Occipital lobe (tissue), 2 donors: ENCODE measurements around the gene DSTN. TPM values are rescaled to one million over a fixed set of nuclear protein-coding genes. Genes with fewer than 3 reads are reported as not detected.
A peak's percentile ranks its signal among the peaks of the same experiment; 100 is the strongest.

Source experiments
- DNase-seq: peaks from one replicate; lab custom pipeline; 2025; lab: John Stamatoyannopoulos, UW
- total RNA-seq: library from RNA; depleted of rRNA; stranded (reverse); fragments of >200 nt; gene quantifications from one replicate; pipeline ENCODE4 v1.2.3, GENCODE V29; 2014

The DSTN gene
- total RNA-seq = 295 TPM

DNA sequence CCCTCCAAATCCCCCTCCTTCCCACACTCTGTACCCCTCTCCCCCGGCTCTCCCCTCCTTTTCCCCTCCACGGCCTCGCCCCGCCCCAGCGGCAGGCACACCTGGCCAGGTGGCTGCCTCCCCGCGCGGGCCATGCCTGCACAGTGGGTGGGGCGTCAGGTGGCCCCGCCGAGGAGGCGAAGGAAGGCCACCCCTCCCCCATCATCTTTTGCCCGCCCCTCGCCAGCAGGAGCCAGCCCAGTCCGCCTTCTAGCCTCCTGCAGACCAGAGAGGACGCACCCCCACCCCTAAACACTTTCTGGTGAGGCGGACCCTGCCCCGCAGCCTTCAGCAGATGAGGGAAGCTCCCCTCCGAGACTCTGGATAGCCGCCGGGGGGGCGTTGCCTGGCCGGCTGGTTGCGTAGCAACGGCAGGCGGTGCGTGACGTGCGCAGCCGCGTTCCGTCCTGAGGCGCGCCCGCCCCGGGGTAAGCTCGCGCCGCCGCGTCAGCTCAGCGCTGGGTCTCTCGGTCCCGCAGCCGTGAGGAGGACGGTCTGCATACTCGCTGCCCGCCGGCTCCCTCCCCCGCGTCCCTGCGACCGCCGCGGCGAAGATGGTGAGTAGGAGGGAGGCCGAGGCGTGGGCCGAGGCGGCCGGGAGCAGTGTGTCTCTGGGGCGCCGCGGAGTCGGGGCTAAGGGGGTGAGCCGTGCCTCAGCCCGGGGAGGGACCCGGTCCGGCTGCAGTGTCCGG, at the start of gene DSTN:
DSTN (plus strand) TSS at position 460 of the 731 bp plus-strand sequence; CDS start at position 594, 134 bp downstream.
- peak; percentile 84 for DNase-seq

- no peak for DNase-seq
Measured at GRCh38 chr20:17520583-17520982, 49.3 kb upstream of the DSTN start.

GRCh38 chr20:17522528-17522927, 47.3 kb upstream of the DSTN start:
- DNase-seq = no peak

DNA sequence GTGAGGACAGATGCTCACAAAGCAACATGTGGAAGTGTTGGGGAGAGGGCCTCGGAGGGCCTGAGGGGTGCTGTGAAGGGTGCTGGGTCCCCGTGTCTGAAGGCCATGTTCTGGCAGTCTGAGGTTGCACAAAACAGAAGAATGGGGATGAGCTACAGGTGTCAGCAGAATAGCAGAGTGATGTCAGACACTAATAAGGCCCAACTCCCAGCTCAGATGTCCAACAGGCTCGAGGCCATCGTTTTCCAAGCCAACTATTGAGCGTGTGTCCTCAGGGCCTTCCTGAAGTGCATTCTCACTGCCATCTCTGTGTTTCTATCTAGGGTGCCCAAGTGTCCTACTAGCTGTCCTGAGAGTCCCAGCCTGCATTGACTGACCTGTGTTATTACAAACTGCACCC, 46.5 kb upstream of the DSTN start:
- no peak for DNase-seq

GRCh38 chr20:17524560-17524959, 45.3 kb upstream of the DSTN start:
- no peak for DNase-seq

DNA sequence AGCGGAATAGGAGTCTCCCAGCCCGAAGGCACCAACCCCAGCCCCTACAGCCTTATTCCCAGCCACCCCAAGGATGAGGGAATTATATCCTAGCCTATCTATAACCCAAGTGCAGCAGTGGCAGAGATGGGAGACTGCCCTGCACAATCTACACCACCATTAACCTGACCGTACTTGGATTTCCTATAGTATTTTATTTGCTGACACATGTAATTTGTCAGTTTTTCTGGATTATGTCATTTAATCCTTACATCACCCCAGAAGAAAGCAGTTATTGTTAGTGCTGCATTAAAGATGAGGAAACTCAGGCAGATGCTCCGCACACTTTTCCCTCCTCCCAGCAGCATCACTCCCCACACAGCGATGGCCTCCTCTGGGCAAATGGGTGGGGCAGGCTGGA, 44.7 kb upstream of the DSTN start:
- no peak for DNase-seq

DNA sequence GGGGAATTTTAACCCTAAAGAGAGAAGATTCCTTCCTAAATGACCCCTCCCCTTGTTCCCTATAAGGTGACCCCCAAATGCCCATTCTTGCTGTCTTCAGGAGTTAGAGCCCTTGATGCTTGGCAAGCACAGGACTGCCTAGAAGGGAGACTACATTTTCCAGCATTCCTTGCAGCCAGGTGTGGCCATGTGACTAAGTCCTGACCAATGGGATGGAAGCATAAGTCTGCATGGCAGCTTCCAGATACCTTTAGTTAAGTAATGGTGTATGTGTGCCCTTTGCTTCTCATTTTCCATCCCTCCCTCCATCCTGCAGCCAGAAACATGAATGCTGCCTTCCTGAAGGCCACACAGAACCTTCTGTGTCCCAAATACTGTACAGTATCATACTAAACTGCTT, 44.2 kb upstream of the DSTN start:
- DNase-seq = no peak

DNA sequence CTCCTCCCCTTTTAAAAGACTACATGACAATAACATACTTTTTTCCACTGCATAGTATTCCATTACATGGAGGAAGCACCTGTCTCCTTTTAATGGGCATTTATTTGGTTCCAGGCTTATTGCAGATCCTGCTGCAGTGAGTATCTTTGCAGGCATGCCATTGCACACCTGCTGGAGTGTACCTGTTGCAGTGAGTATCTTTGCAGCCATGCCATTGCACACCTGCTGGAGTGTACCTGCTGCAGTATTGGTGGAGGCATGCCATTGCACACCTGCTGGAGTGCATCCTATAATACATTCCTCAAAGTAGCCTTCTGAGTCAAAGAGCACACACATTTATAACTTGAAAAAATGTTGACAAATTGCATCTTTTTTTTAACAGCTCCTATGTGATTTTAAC, 40.3 kb upstream of the DSTN start:
- DNase-seq = no peak

DNA sequence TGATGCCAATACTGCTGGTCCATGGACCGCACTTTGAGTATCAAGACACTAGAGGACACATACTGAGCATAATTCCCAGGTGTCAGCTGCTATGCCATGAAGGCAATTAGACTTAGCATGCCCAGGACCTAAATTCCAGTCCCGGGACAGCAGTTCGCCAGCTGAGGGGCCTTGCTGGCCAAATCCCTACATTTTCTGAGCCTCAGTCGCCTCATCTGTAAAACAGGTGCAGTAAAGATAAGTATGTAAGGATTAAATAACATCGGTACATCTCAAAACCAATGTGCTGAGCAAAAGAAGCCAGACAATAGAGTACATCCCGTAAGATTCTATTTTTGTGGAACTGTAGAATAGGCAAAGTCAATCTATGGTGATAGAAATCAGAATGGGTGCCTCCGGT, 39.7 kb upstream of the DSTN start:
- DNase-seq = no peak

DNA sequence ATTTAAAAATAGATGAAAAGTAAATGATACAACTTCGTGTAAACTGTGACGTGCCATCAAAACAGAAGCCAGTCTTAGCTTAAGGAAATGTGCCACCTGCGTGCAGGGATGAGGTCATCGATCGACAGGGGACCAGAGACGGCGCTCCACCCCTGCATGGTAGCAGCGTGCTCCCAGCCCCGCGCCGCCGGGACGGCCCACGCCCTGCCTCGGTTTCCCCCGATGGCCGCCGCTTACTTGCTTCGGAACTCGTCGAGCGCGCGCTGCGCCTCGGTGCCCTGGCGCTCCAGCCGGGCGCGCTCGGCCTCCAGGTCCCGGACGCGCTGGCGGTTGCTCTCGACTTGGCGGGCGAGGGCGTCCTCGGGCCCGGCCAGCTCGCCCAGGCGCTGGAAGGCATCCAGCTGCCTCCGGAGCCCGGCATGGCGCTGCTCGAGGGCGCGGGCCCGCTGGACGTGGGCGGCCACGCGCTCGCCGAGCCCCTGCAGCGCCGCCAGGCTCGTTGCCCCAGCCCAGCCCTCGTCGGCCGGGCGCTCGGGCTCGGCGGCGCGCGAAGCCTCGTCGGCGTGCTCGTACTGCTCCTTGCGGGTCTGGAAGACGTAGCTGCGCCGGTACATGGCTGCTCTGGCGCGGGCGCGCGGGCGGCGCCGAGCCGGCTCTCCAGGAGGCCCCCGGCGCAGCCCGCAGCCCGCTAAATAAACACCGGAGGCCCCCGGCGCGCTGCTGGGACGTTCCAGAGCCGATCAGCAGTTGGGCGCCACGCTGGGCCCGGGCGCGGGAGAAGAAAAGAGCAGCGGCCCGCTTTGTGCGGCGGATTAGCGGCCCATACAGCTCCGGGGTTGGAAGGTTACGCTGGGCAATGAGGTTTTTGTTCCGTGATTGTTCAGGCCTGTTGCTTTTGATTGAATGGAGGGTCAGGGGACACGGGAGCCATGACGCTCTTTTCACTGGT, 38.9 kb upstream of the DSTN start, which contains the start of gene BFSP1:
BFSP1 (minus strand) TSS at position 664 of the 949 bp plus-strand sequence; CDS start at position 614, 50 bp downstream.
- DNase-seq = peak; percentile 34

DNA sequence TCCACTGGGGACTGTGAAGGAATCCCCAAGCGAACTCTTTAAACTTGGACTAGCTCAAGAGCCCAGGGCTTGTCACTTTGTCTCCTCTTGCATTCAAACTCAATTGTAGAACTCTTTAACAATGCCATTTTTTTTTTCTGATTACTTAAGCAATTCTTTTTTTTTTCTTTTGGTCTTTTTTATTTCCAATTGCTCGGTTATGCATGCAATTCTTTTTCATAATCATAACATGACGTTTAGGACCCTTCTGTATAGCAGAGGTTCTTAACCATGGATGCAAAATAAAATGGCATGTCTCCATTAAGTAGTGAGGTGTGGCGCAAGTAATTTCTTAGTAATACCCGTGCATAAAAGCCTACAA, 38.2 kb upstream of the DSTN start:
- DNase-seq = no peak

- DNase-seq = no peak
Measured at GRCh38 chr20:17533396-17533795, 36.5 kb upstream of the DSTN start.

DNA sequence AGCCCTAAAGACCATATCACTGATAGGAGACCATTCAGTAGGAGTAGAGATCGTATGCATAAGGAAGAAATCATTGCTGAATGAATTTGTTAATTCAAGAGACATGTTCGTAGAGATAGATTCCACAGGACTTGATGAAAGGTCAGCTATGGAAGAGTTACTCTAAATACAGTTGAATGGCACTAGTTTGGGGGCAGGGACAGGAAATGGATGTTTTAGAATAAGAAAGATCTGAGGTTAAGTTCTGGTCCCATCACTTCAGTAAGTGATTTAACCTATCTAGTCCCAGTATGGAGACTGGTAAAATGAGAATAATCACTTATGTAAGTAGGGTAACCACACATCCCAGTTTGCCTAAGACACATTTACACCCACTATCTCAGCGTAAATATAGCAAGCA, 35.8 kb upstream of the DSTN start:
- no peak for DNase-seq

DNA sequence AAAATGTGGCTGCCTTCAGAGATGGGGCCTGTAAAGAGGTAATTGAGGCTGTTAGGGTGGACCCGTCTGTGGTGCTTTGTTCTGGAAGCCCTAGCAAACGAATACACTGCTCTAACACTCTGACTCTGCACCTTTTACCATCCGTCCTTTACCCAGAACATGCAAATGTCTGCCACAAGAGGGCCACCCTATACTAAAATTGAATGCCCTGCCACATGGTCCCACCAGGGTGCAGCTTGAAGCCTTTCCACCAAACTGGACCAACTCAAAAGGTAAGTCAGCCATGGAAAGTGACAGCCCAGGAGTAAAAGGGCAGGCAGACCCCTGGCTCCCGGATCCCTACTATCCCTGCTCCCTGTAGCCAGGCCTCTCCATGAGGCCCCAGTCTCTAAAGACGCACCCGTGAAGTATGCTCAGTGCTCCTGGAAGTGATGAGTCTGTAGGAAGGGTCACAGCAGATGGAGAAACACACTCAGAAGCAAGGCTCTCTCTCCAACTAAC, 32.9 kb upstream of the DSTN start:
- peak; percentile 33 for DNase-seq

DNA sequence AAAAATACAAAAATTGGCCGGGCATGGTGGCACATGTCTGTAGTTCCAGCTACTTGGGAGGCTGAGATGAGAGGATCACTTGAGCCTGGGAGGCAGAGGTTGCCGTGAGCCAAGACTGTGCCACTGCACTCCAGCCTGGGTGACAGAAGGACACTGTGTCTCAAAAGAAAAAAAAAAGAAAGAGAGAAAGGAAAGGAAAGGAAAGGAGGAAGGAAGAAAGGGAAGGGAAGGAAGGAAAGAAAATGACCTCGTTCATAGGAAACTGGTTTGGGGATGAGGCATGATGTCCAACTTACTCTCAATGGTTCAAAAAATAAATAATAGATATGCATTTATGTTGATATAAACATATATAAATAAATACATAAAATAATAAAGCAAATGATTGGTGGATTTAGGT, 31.9 kb upstream of the DSTN start:
- no peak for DNase-seq

- no peak for DNase-seq
Measured at GRCh38 chr20:17538517-17539170, 31.2 kb upstream of the DSTN start.

DNA sequence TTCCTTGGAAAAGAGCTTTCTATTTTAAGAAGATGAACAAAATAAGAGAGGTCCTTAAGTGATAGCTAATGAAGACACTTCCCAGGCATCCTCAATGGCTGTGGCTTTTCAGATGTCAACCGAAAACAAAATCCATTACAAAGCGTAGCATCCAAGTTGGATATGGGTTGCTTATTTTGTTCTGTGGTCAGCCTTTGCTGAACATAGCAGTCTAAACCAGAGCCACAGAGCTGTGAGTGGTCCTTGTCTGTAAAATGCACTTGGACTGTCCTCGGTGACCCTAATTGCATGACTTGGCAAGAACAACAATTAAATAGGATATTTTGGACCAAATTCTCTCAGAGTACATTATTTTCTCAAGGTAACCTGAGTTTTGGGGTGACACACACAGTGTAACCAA, 28.3 kb upstream of the DSTN start:
- DNase-seq = no peak

DNA sequence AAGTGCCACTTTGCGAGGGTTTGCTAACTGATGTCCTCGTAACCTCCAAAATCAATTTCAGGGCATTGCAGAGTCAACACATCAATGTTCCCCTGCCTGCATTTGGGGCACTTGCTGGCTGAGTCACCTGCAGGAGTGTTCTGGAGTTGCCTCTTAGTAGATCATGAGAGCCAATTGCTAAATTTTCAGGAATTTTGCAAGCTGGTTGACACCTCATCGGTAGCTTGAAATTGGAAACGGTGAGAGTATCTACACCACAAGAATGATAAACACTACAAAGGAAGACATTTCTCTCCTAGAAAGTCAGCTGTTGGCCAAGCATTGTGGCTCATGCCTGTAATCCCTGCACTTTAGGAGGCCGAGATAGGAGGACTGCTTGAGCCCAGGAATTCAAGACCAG, 27.9 kb upstream of the DSTN start:
- no peak for DNase-seq

GRCh38 chr20:17542481-17542880, 27.4 kb upstream of the DSTN start:
- DNase-seq = no peak

DNA sequence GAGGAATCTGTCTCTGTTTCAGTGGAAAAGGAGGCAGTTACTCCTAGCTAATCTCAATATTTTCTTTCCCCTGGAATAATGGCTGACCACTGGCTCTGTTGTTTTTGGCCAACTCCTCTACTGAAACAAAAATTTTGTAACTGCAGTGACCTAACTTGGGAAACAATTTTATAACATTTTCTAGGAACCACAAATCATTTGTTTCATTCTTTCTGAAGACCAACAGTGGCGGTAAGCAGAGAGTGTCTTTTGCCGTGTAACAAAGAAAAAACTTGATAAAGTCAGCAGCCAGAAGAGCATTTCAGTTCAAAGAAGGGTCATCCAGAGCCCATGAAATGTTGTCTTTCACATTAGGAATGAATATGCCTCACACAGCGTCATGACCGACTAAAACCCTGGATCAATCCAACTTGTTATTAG, 26.9 kb upstream of the DSTN start:
- no peak for DNase-seq

DNA sequence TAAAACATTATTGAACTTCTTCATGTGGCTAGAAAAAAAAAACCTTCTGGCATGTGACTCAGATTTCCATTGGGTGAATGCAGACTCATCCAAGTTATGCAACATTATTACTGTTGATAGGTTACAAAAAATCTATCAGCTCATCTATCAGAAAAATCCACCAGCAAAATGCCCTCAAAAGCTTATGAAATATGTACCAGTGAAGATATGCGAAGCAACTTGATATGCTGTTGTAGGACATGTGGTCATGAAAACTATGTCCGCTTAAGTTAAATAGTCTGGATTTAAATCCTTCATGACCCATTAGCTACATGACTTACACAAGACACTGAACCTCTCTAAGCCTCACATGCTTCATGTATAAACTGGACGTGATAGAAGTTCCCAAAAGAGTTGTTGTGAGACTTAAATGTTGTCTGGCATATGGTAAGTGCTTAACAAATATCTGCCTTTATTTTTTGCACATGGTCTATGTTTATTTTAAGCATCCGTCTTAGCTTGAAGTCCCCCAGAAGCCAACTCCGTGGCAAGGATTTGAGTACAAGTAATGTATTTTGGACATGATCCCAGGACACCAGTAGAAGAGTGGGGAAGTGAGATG, 26.2 kb upstream of the DSTN start:
- no peak for DNase-seq
